GM12878 (cell line): ENCODE results near the gene DPY30. TPM values are rescaled to one million over a fixed set of nuclear protein-coding genes. Genes with fewer than 3 reads are reported as not detected.

Source experiments
- ATAC-seq: fragments of 200-7000 bp; cut with Tn5 transposase; 3 replicates; pipeline ENCODE4 v1.9.1; 2020; ENCODE audit warnings: mild to moderate bottlenecking, moderate library complexity
- BruUV-seq: library from RNA; stranded (reverse); fragments of 400-500 nt; replicated peaks from 2 replicates; lab custom pipeline; 2021; lab: Mats Ljungman, UMichigan
- CTCF ChIA-PET: fragments of 300-600 bp; sonication (Branson Sonifier 250); formaldehyde crosslinking; extraction: SDS; loops from one replicate; lab custom pipeline; 2021; ENCODE audit warnings: inconsistent platforms; lab: Yijun Ruan, JAX
- POLR2A ChIA-PET: fragments of 350-600 bp; formaldehyde crosslinking; extraction: SDS; loops from one replicate; lab custom pipeline; 2021; ENCODE audit warnings: inconsistent platforms; lab: Charles Lee
- RAD21 ChIA-PET: fragments of 300-600 bp; sonication (Branson Sonifier 250); formaldehyde crosslinking; loops from one replicate; lab custom pipeline; 2023; ENCODE audit warnings: antibody characterized with exemption; ENCODE audit not compliant: unreplicated experiment; lab: Charles Lee
- SMC1A ChIA-PET: fragments of 300-600 bp; sonication (Branson Sonifier 250); formaldehyde crosslinking; loops from one replicate; lab custom pipeline; 2023; ENCODE audit not compliant: unreplicated experiment, uncharacterized antibody; lab: Charles Lee
- DNase-seq: peaks from one replicate; pipeline ENCODE4 v3.0.0-alpha.2; 2011; ENCODE audit warnings: low read depth, low spot score
- FAIRE-seq: peaks from 3 replicates; lab custom pipeline; 2011; peaks lifted over from hg19 to GRCh38; lab: Jason Lieb, UNC
- H2AFZ ChIP-seq: 2 replicates; pipeline ENCODE4 v1.6.0; 2011; ENCODE audit warnings: low read depth, low read length, control low read depth; ENCODE audit not compliant: control insufficient read depth
- H3K27ac ChIP-seq: 2 replicates; pipeline ENCODE4 v1.5.1; 2011; ENCODE audit warnings: control low read depth; ENCODE audit not compliant: control insufficient read depth, insufficient read depth
- H3K27me3 ChIP-seq, 2 experiments: replicated peaks in 1 of 2; 2 replicates each; pipeline versions ENCODE4 v1.6.0 to v1.6.1; 2011; ENCODE audit warnings: low read length in 1 of 2; ENCODE audit not compliant: control insufficient read depth in 2 of 2, insufficient read depth in 2 of 2
- H3K36me3 ChIP-seq, 2 experiments: 2 replicates each; pipeline ENCODE4 v1.5.1; 2011; ENCODE audit warnings: low read length in 1 of 2; ENCODE audit not compliant: control insufficient read depth in 2 of 2, insufficient read depth in 2 of 2
- H3K4me1 ChIP-seq: 2 replicates; pipeline ENCODE4 v1.6.1; 2011; ENCODE audit warnings: mild to moderate bottlenecking, low read length, moderate library complexity, mixed read lengths; ENCODE audit not compliant: control insufficient read depth, insufficient read depth
- H3K4me2 ChIP-seq: 2 replicates; pipeline ENCODE4 v1.6.0; 2011; ENCODE audit warnings: control low read depth; ENCODE audit not compliant: control insufficient read depth, insufficient read depth
- H3K4me3 ChIP-seq: fragments of 200-600 bp; sonication (generic); 2 replicates; pipeline ENCODE4 v1.5.1; 2016
- H3K79me2 ChIP-seq: 2 replicates; pipeline ENCODE4 v1.6.0; 2011; ENCODE audit warnings: low read length; ENCODE audit not compliant: control insufficient read depth, insufficient read depth
- H3K9ac ChIP-seq: 2 replicates; pipeline ENCODE4 v1.8.0; 2011; ENCODE audit warnings: low read length, control low read depth, mixed read lengths; ENCODE audit not compliant: control insufficient read depth, insufficient read depth
- H3K9me3 ChIP-seq: replicated peaks from 3 replicates; pipeline ENCODE4 v1.5.1; 2011; ENCODE audit warnings: mild to moderate bottlenecking, low read length; ENCODE audit not compliant: control insufficient read depth, insufficient read depth
- H4K20me1 ChIP-seq: 2 replicates; pipeline ENCODE4 v1.6.0; 2011; ENCODE audit not compliant: control insufficient read depth, insufficient read depth
- BRCA1 ChIP-seq: IDR thresholded peaks from 2 replicates; pipeline ENCODE4 v1.6.1; 2011; ENCODE audit warnings: low read depth, low read length, improper control_type of control experiment
- CREB1 ChIP-seq: IDR thresholded peaks from 2 replicates; pipeline ENCODE4 v1.6.1; 2012; ENCODE audit warnings: low read depth, mild to moderate bottlenecking, inconsistent platforms
- CREM ChIP-seq: IDR thresholded peaks from 2 replicates; pipeline ENCODE4 v1.6.1; 2014; ENCODE audit warnings: antibody characterized with exemption, low read depth
- DPF2 ChIP-seq: fragments of 450-650 bp; IDR thresholded peaks from 2 replicates; pipeline ENCODE4 v1.6.1; 2017; ENCODE audit warnings: mild to moderate bottlenecking
- HCFC1 ChIP-seq: fragments of 150-350 bp; IDR thresholded peaks from 2 replicates; pipeline ENCODE4 v1.6.1; 2014; ENCODE audit warnings: low read length
- KAT2A ChIP-seq: conservative IDR thresholded peaks from 2 replicates; pipeline ENCODE4 v1.6.1; 2011; ENCODE audit warnings: low read depth, low read length; ENCODE audit not compliant: control insufficient read depth
- KLF5 ChIP-seq: fragments of 450-650 bp; IDR thresholded peaks from 2 replicates; pipeline ENCODE4 v1.6.1; 2014; ENCODE audit warnings: mild to moderate bottlenecking; ENCODE audit not compliant: partially characterized antibody
- PAX8 ChIP-seq: fragments of 450-650 bp; IDR thresholded peaks from 2 replicates; pipeline ENCODE4 v1.6.1; 2017; ENCODE audit warnings: mild to moderate bottlenecking, moderate library complexity
- RELA ChIP-seq: fragments of 450-650 bp; IDR thresholded peaks from 2 replicates; pipeline ENCODE4 v1.8.0; 2014; ENCODE audit warnings: borderline replicate concordance; ENCODE audit not compliant: partially characterized antibody
- SIN3A ChIP-seq: IDR thresholded peaks from 2 replicates; pipeline ENCODE4 v1.6.1; 2012; ENCODE audit warnings: low read depth, low read length, improper control_type of control experiment
- TARDBP ChIP-seq: IDR thresholded peaks from 2 replicates; pipeline ENCODE4 v1.6.1; 2016; ENCODE audit warnings: borderline replicate concordance
- TCF3 ChIP-seq: IDR thresholded peaks from 2 replicates; pipeline ENCODE4 v1.6.1; 2012; ENCODE audit warnings: low read depth, mild to moderate bottlenecking, low read length, borderline replicate concordance; ENCODE audit not compliant: insufficient read depth
- TCF7 ChIP-seq: IDR thresholded peaks from 2 replicates; pipeline ENCODE4 v1.6.1; 2014; ENCODE audit warnings: antibody characterized with exemption, borderline replicate concordance
- ZNF274 ChIP-seq: IDR thresholded peaks from one replicate; pipeline ENCODE4 v1.8.0; 2011; ENCODE audit not compliant: insufficient read length, insufficient read depth
- WGBS: methylation state at CpG from one replicate; pipeline ENCODE4 v1.1.6; 2016; ENCODE audit warnings: low lambda C conversion rate; ENCODE audit not compliant: insufficient replicate concordance, insufficient coverage; ENCODE audit errors: missing lambda C conversion rate; 5-methylcytosine and 5-hydroxymethylcytosine counted together
- in situ Hi-C: fragments of 300-500 bp; cut with MboI; formaldehyde crosslinking; loops from 9 replicates; pipeline ENCODE4 v1.14.3; 2018; ENCODE audit warnings: mixed read lengths
- intact Hi-C: fragments of 100-400 bp; cut with micrococcal nuclease; formaldehyde crosslinking; loops from one replicate; pipeline ENCODE4 v1.14.2; 2022; ENCODE audit not compliant: unreplicated experiment
- polyA plus RNA-seq, 11 experiments: library from polyadenylated mRNA; depleted of rRNA in 4 of 11; unstranded in 6 of 11; stranded (reverse) in 5 of 11; fragments of >200 nt; fragmentation: Nextera tagmentation in 4 of 11; fragmentation: Illumina TruSeq in 1 of 11; extraction: Ambion mirVana in 4 of 11; extraction: Trizol in 1 of 11; gene quantifications; 1 replicate in 1 of 11; 2 replicates in 10 of 11; pipeline versions ENCODE4 v1.2.1 to v1.2.3, GENCODE V29; 2011 to 2016; ENCODE audit warnings: inconsistent platforms in 2 of 11, missing spikeins in 2 of 11, low read depth in 1 of 11
- total RNA-seq, 4 experiments: library from RNA; depleted of rRNA in 3 of 4; stranded (reverse); fragments of >200 nt in 3 of 4; fragmentation: Illumina TruSeq in 1 of 4; extraction: Trizol in 1 of 4; gene quantifications; 2 replicates each; pipeline versions ENCODE4 v1.2.1 to v1.2.3, GENCODE V29; 2013 to 2021
- TF ChIP-seq, protein P1 (sequence below): fragments of 450-650 bp; IDR thresholded peaks from 2 replicates; pipeline ENCODE4 v1.6.1; 2018; ENCODE audit warnings: mild to moderate bottlenecking, low read depth, moderate library complexity; ENCODE audit not compliant: partially characterized antibody
- TF ChIP-seq, protein P2 (sequence below): IDR thresholded peaks from 2 replicates; pipeline ENCODE4 v1.6.1; 2011; ENCODE audit warnings: borderline replicate concordance, low read depth, mild to moderate bottlenecking, moderate library complexity, low read length; ENCODE audit not compliant: insufficient read depth, poor library complexity, severe bottlenecking
- TF ChIP-seq, protein P3 (sequence below): fragments of 450-650 bp; formaldehyde crosslinking; IDR thresholded peaks from 2 replicates; pipeline ENCODE4 v1.4.0; 2022; ENCODE audit warnings: mild to moderate bottlenecking, moderate library complexity
- TF ChIP-seq, protein P4 (sequence below): IDR thresholded peaks from 2 replicates; pipeline ENCODE4 v1.6.1; 2012; ENCODE audit warnings: low read depth, low read length, improper control_type of control experiment

The DPY30 gene
- total and polyA plus RNA-seq, 10 of the 15 experiments (the other 5 are each of a cell fraction or from before 2014, with no cell fraction given): 45.8 to 307 (median 89.2) TPM

- peaks cover 8% of the 10 kb centered on the region for H3K79me2 ChIP-seq
- no peaks in the 10 kb centered on the region for H3K27me3 ChIP-seq
- H3K9me3 ChIP-seq: no peaks in the 10 kb centered on the region
- H2AFZ ChIP-seq: peak overlapping the region; percentile 96
- ATAC-seq: no peak
- 83% methylated on average over 8 of the region's 8 CpGs for WGBS
- CTCF ChIA-PET: interaction anchor here (0.6 to 3.8 kb wide), 5 partner anchors 24 to 147 kb away, joined by 3 to 29 read pairs (median 3); partner anchors contain the start of gene DPY30
- H3K4me2 ChIP-seq: peak overlapping the region; percentile 81
- no TSS peak for BruUV-seq
- no peaks in the 10 kb centered on the region for H3K36me3 ChIP-seq
- peak overlapping the region; percentile 67 for H3K4me3 ChIP-seq
- no peaks in the 10 kb centered on the region for H4K20me1 ChIP-seq
- SMC1A ChIA-PET: interaction anchor here (0.9 to 2.1 kb wide), 4 partner anchors 25 to 178 kb away, joined by 3 to 6 read pairs (median 4); partner anchors contain the start of gene DPY30
- POLR2A ChIA-PET: interaction anchor here (0.6 to 3.8 kb wide), 6 partner anchors 21 to 101 kb away, joined by 3 to 31 read pairs (median 6); partner anchors contain the start of genes DPY30 and SLC30A6
- no peak overlapping the region for H3K27ac ChIP-seq
- no peak for DNase-seq
- peak overlapping the region; percentile 69 for H3K9ac ChIP-seq
- in situ Hi-C loops (no loop called here), intact Hi-C loops (loop anchor here (5.0 kb wide), 2 partner anchors 103 to 107 kb away; partner anchors contain the start of gene SLC30A6)
- no peak for FAIRE-seq
- peaks cover 11% of the 10 kb centered on the region; the same call in 1 of the 2 replicates for H3K4me1 ChIP-seq
- RAD21 ChIA-PET: interaction anchor here (0.6 to 4.1 kb wide), 3 partner anchors 10 to 25 kb away, joined by 3 to 39 read pairs (median 10); partner anchors contain the start of gene DPY30
- TF ChIP-seq ZNF274: no peak
- no peak for TF ChIP-seq PAX8
- TF ChIP-seq KLF5: no peak
- no peak for TF ChIP-seq KAT2A
- no peak for TF ChIP-seq RELA
- no peak for TF ChIP-seq TCF3
- TF ChIP-seq, protein P1, sequence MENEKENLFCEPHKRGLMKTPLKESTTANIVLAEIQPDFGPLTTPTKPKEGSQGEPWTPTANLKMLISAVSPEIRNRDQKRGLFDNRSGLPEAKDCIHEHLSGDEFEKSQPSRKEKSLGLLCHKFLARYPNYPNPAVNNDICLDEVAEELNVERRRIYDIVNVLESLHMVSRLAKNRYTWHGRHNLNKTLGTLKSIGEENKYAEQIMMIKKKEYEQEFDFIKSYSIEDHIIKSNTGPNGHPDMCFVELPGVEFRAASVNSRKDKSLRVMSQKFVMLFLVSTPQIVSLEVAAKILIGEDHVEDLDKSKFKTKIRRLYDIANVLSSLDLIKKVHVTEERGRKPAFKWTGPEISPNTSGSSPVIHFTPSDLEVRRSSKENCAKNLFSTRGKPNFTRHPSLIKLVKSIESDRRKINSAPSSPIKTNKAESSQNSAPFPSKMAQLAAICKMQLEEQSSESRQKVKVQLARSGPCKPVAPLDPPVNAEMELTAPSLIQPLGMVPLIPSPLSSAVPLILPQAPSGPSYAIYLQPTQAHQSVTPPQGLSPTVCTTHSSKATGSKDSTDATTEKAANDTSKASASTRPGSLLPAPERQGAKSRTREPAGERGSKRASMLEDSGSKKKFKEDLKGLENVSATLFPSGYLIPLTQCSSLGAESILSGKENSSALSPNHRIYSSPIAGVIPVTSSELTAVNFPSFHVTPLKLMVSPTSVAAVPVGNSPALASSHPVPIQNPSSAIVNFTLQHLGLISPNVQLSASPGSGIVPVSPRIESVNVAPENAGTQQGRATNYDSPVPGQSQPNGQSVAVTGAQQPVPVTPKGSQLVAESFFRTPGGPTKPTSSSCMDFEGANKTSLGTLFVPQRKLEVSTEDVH: no peak
- TF ChIP-seq, protein P2, sequence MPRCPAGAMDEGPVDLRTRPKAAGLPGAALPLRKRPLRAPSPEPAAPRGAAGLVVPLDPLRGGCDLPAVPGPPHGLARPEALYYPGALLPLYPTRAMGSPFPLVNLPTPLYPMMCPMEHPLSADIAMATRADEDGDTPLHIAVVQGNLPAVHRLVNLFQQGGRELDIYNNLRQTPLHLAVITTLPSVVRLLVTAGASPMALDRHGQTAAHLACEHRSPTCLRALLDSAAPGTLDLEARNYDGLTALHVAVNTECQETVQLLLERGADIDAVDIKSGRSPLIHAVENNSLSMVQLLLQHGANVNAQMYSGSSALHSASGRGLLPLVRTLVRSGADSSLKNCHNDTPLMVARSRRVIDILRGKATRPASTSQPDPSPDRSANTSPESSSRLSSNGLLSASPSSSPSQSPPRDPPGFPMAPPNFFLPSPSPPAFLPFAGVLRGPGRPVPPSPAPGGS: no peak
- no peak for TF ChIP-seq CREB1
- TF ChIP-seq HCFC1: no peak
- no peak for TF ChIP-seq TCF7
- TF ChIP-seq TARDBP: no peak
- TF ChIP-seq, protein P3, sequence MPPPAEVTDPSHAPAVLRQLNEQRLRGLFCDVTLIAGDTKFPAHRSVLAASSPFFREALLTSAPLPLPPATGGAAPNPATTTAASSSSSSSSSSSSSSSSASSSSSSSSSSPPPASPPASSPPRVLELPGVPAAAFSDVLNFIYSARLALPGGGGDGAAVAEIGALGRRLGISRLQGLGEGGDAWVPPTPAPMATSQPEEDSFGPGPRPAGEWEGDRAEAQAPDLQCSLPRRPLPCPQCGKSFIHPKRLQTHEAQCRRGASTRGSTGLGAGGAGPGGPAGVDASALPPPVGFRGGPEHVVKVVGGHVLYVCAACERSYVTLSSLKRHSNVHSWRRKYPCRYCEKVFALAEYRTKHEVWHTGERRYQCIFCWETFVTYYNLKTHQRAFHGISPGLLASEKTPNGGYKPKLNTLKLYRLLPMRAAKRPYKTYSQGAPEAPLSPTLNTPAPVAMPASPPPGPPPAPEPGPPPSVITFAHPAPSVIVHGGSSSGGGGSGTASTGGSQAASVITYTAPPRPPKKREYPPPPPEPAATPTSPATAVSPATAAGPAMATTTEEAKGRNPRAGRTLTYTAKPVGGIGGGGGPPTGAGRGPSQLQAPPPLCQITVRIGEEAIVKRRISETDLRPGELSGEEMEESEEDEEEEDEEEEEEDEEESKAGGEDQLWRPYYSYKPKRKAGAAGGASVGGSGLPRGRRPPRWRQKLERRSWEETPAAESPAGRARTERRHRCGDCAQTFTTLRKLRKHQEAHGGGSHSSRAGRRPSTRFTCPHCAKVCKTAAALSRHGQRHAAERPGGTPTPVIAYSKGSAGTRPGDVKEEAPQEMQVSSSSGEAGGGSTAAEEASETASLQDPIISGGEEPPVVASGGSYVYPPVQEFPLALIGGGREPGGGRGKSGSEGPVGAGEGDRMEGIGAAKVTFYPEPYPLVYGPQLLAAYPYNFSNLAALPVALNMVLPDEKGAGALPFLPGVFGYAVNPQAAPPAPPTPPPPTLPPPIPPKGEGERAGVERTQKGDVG (CRISPR knock-in tag): no peak
- TF ChIP-seq SIN3A: no peak
- TF ChIP-seq, protein P4, sequence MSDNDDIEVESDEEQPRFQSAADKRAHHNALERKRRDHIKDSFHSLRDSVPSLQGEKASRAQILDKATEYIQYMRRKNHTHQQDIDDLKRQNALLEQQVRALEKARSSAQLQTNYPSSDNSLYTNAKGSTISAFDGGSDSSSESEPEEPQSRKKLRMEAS: no peak
- TF ChIP-seq DPF2: no peak
- TF ChIP-seq BRCA1: no peak
- no peak for TF ChIP-seq CREM
Measured at GRCh38 chr2:32064713-32065112, 25.1 kb upstream of the DPY30 start.
